Urinary bladder (tissue), 4 donors: Measurements from ENCODE around the gene FOXP4. TPM values are rescaled to one million over a fixed set of nuclear protein-coding genes. Genes with fewer than 3 reads are reported as not detected.

Source experiments
- DNase-seq: peaks from one replicate; pipeline ENCODE4 v3.0.0-alpha.2; 2015; ENCODE audit errors: extremely low spot score
- H3K27ac ChIP-seq: one replicate; pipeline ENCODE4 v1.5.1; 2013; ENCODE audit warnings: low read depth, mild to moderate bottlenecking, moderate library complexity
- H3K36me3 ChIP-seq: one replicate; pipeline ENCODE4 v1.6.1; 2013; ENCODE audit warnings: mild to moderate bottlenecking, moderate library complexity; ENCODE audit not compliant: insufficient read depth
- H3K4me1 ChIP-seq: one replicate; pipeline ENCODE4 v1.6.1; 2013; ENCODE audit warnings: mild to moderate bottlenecking, moderate library complexity; ENCODE audit not compliant: insufficient read depth
- H3K4me3 ChIP-seq: one replicate; pipeline ENCODE4 v1.5.1; 2013; ENCODE audit warnings: low read depth, low read length
- WGBS: extraction: QIAGEN DNeasy Blood & Tissue Kit; methylation state at CpG from one replicate; pipeline ENCODE4 v1.1.7; 2013; 5-methylcytosine and 5-hydroxymethylcytosine counted together
- polyA plus RNA-seq: library from polyadenylated mRNA; stranded (reverse); fragments of 200-250 nt; gene quantifications from one replicate; pipeline ENCODE4 v1.2.3, GENCODE V29; 2013
- total RNA-seq: library from RNA; depleted of rRNA; stranded (reverse); fragments of >200 nt; gene quantifications from one replicate; pipeline ENCODE4 v1.2.3, GENCODE V29; 2014
- donor health status: healthy with polysubstance abuse.
- donor health status: healthy.

Gene FOXP4
- total and polyA plus RNA-seq, 2 donors, result 1.6 to 18.0 TPM

DNA sequence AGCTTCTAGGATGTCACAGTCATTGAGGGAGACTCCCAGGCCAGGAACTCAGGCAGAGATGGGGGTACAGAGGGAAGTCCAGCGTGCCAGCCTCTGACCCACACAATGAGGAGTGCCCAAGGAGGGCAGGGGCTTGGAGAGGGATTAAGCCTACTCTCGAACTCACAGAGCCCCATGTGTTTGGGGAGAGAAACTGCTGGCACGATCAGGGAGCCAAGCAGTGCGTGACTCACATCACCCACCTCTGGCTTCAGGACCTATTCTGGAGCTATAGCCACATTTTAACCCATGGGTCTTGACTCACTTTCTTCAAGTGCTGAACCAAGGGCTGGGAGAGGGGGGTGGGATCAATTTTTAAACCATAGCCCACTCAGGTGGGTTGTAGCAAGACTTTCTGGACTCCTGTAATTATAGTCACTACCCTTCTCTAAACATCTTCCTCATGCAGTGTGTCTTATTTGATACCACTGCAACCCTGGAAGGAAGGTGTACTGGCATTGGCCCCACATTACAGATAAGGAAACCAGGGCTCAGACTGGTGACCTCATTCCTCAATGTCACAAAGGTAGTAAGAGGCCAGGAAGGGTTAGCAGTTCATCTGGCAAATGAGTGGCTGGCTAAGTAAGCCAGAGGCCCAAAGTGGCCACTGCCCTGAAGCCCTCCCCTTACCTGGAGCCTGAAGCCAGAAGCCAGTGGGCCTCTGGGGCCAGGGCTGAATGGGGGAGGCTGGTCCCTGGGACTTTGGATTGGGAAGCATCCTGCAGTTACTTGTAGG is 12.0 kb downstream of the FOXP4 start:
- H3K4me3 ChIP-seq, result no peak overlapping the region
- no peak for DNase-seq
- H3K27ac ChIP-seq, result no peak overlapping the region
- H3K36me3 ChIP-seq, result no peaks in the 10 kb centered on the region
- WGBS, result 98% methylated on average over 4 of the region's 4 CpGs
- H3K4me1 ChIP-seq, result peaks cover 3% of the 10 kb centered on the region

DNA sequence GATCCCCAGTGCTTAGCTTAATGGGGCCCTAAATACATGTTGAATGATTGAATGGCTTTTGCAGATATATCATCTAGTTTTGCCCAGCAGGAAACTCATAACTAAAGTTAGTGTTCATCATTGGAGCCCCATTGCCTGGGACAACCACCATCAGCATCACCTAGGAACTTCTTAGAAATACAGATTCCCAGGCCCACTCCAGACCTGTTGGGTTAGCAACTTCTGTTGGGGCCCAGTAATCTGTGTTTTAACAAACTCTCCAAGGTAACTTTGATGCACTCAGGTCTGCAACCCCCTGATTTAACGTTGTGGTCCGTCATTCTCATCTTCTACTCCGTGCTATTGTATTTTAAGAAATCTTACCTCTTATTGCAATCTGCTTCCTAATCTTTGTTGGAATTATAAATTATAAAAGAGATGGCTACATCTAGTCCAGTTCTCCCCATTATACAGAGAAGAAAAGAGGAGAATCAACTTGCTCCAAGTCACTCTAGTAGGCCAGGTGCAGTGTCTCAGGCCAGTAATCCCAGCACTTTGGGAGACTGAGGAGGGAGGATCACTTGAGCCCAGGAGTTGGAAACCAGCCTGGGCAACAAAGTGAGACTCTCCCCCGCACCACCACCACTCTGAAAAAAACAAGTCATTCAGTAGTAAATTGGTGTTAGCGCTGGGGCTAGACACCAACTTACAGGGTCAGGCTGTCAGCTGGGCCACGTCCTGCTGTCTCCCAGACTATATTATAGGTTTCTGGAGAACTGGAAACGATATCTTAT is 13.7 kb downstream of the FOXP4 start:
- 78% methylated on average over 7 of the region's 7 CpGs for WGBS
- no peak overlapping the region for H3K27ac ChIP-seq
- H3K36me3 ChIP-seq, result no peaks in the 10 kb centered on the region
- H3K4me3 ChIP-seq, result peak overlapping the region; percentile 58
- peaks cover 3% of the 10 kb centered on the region for H3K4me1 ChIP-seq
- no peak for DNase-seq

DNA sequence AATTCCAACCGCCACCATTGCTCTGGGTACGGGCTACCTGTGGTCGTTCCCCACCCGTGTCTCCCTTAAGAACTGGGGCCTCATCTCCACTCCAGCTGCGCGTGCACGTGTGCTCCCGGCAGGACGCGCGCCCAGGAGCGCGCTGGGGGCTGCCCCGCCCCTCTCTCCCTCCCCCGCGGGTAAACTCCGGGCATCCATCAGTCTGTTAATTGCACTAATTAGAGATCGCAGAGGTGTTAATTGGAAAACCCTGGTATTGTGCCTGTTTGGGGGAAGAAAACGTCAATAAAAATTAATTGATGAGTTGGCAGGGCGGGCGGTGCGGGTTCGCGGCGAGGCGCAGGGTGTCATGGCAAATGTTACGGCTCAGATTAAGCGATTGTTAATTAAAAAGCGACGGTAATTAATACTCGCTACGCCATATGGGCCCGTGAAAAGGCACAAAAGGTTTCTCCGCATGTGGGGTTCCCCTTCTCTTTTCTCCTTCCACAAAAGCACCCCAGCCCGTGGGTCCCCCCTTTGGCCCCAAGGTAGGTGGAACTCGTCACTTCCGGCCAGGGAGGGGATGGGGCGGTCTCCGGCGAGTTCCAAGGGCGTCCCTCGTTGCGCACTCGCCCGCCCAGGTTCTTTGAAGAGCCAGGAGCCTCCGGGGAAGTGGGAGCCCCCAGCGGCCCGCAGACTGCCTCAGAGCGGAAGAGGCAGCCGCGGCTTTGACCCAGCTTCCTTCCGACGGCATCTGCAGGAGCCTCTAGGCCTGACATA is 14.4 kb downstream of the FOXP4 start:
- Histone ChIP-seq H3K4me1 (peaks cover 3% of the 10 kb centered on the region), H3K36me3 (no peaks in the 10 kb centered on the region), H3K27ac (no peak overlapping the region), H3K4me3 (peak overlapping the region; percentile 58)
- DNase-seq, result no peak
- 33% methylated on average over 53 of the region's 53 CpGs for WGBS

DNA sequence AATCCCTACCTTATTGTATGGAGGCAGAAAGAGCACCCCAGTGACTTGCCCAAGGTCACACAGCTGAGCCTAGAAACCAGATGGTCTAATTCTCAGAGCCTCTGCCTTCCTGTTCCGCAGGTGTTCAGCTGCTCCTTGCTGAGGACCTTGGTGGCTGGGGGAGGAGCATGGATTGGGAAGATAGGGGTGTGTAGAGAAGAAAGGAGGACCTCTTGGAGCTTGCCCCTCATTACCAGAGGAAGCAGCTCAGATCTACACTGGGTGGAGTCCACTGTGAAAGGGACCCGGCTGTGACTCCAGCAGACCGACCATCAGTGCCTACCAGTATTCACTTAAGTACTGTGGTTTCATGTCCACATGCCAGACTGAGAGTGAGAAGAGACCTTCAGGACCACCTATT is 15.2 kb downstream of the FOXP4 start:
- no peak for DNase-seq
- Histone ChIP-seq H3K4me3 (no peak overlapping the region), H3K4me1 (peaks cover 3% of the 10 kb centered on the region), H3K27ac (no peak overlapping the region), H3K36me3 (no peaks in the 10 kb centered on the region)
- WGBS, result 95% methylated on average over 3 of the region's 3 CpGs

DNA sequence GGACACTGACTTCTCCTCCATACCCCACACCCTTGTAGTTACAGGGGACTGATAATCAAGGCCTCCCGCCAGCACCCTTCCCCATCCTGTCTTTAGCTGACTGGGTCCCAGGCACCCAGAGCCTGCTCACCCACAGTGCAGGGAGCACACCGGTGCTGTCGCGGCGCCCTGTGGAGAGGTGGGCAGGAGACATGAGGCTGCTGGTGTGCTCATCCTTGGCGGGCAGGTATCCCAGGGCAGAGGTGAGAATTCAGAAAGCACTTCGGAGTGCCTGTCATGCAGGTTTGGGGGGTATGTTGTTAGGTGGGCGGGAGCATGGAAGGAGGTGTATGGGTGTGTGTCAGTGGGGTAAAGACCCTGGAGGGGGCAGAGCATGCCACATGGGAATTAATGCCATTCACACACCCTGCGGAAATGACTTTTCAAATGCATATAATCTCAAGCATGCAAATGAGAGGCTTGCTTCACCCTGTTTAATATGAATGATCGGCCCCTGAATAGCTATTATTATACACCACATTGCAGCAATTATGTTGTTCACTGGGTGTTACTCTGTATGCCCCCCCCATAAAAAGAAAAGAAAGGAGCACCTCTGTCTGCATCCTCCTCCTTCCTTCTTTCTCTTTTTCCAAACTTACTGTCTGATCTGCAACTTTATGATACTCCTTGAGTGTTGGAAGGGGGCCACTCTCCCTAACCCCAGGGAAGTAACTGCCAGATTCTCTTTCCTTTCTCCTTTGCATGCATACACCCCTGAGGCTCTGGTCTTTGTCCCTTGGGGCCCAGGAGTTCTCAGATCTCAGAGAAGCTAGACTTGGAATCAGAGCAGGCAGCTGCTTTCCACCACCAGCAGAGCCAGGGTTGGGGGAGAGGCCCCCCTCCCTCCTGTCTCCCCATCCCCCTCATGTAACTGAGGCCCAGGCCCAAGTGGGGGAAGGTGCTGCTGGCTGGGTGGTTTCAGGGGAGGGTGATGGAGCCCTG is 16.0 kb downstream of the FOXP4 start:
- Histone ChIP-seq H3K4me1 (peaks cover 3% of the 10 kb centered on the region), H3K4me3 (no peak overlapping the region), H3K27ac (no peak overlapping the region), H3K36me3 (no peaks in the 10 kb centered on the region)
- DNase-seq, result no peak
- WGBS, result 93% methylated on average over 10 of the region's 10 CpGs

DNA sequence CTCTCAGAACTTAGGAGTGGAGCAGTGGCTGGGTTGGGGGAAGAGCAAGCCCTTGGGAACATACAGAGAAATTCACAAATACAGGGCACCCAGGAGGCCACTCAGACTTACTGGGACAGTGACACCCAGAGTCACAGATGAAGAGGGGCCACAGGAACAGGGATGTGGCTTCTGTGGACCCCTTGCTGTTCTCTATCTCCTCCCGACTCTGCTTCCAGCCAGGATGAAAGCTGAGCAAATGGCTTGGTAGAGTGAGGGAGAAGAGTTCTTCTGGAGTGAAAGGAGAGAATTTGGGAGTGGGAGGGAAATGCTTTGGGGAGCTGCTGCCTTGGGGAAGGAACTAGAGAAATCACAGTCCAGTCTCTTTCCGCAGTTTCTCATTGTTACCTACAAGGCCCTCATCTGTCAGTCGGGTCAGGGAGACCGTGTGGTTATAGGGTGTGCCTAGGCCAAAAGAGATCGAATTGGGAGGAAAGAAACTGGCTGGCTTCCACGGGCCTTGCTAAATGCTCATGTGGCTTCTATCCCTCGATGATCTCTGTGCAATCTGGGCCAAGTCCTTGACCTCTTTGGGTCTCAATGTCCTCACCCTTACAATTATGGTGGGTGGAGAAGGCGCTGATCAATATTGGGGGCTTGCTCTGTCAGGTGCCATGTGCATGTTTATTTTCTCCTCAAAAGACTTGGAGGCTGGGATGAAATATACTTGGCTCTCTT is 17.0 kb downstream of the FOXP4 start:
- Histone ChIP-seq H3K36me3 (no peaks in the 10 kb centered on the region), H3K27ac (no peak overlapping the region), H3K4me1 (peaks cover 3% of the 10 kb centered on the region), H3K4me3 (no peak overlapping the region)
- WGBS, result 76% methylated on average over 8 of the region's 8 CpGs
- no peak for DNase-seq

DNA sequence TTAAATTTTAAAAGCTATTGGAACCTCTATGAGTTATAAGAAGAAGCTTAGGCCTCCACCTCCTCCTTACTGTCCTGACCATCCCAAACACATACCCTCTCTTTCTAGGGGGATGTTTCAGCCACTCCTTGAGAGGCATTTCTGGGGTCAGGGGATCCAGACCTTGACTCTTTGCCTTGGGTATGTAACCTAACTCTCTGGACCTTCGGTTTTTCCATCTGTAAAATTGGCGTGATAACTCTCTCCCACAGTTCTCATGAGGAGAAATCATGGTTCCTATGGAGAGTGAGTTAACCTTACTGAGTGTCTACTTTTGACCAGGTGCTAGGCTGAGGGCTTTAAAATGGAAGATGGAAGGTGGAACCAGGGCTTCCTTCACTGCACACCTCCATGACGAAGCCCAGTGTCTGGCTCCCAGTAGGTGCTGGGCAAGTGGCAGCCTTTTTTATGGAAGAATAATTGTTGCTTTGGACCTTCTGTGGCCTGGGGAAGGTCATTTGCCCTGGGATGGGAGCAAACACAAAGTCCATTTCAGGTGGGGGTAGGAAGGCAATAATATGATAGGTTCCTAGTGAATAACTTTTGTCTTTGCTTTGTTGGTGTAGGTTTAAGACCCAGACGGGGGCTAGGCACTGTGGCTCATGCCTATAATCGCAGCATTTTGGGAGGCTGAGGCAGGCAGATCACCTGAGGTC is 18.4 kb downstream of the FOXP4 start:
- Histone ChIP-seq H3K36me3 (no peaks in the 10 kb centered on the region), H3K4me1 (peaks cover 3% of the 10 kb centered on the region), H3K27ac (no peak overlapping the region), H3K4me3 (no peak overlapping the region)
- 98% methylated on average over 5 of the region's 5 CpGs for WGBS
- no peak for DNase-seq

DNA sequence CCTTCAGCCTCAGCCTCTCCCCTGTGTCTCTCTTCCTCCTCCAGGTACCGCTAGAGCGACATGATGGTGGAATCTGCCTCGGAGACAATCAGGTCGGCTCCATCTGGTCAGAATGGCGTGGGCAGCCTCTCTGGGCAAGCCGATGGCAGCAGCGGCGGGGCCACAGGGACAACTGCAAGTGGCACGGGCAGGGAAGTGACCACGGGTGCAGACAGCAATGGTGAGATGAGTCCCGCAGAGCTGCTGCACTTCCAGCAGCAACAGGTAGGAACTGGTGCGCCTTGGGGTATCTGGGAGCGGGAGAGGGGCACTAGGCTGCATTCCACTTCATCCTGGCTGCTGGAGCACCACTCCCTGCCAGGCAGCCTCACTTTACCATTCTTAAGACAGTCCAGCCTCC is 19.5 kb downstream of the FOXP4 start:
- H3K27ac ChIP-seq, result no peak overlapping the region
- no peaks in the 10 kb centered on the region for H3K4me1 ChIP-seq
- 94% methylated on average over 13 of the region's 13 CpGs for WGBS
- H3K36me3 ChIP-seq, result no peaks in the 10 kb centered on the region
- no peak for DNase-seq
- H3K4me3 ChIP-seq, result no peak overlapping the region

DNA sequence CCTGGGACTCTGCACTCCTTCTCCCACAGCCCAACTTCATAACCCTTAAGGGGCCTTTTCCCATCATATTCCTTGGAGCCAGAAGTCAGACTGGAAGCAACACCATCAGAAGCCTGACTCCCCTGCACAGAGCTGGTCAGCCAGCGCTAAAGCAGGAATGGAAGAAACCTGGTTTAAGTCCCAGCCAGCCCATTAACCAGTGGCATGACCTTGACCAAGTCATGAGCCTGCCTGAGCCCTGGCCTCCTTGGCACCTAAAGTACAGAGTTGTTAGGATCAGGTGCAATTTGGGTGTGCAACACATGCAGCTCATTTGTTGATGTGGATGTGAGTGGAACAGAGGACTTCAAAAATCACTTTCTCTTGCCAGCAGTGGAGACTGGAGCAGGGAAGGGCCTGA is 20.8 kb downstream of the FOXP4 start:
- 100% methylated on average over 1 of the region's 1 CpG for WGBS
- H3K4me1 ChIP-seq, result no peaks in the 10 kb centered on the region
- DNase-seq, result no peak

DNA sequence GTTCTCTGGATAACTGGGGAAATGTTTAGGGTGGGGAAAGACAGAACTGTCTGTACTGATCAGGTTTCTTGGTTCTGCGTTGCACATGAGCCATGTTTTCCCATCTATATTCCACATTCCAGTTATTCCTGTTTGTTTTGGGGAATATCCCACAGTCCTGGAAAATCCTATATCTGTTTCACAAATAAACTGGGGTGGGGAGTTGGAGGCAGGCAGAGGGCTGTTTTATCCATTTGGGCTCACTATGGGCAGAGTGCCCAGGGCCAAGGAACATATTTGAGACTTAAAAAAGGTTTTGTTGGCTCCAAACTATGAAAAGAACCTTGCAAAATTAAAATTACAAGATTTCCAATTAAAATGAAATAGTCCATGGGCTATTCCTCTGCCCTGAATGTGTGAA is 21.5 kb downstream of the FOXP4 start:
- Histone ChIP-seq H3K4me1 (no peaks in the 10 kb centered on the region), H3K4me3 (no peak overlapping the region), H3K27ac (no peak overlapping the region), H3K36me3 (no peaks in the 10 kb centered on the region)
- WGBS, result 93% methylated on average over 1 of the region's 1 CpG
- DNase-seq, result no peak

More for the DNA sequence above, 20.8 kb downstream of the FOXP4 start:
- H3K36me3 ChIP-seq, result no peaks in the 10 kb centered on the region
- no peak overlapping the region for H3K27ac ChIP-seq
- no peak overlapping the region for H3K4me3 ChIP-seq

DNA sequence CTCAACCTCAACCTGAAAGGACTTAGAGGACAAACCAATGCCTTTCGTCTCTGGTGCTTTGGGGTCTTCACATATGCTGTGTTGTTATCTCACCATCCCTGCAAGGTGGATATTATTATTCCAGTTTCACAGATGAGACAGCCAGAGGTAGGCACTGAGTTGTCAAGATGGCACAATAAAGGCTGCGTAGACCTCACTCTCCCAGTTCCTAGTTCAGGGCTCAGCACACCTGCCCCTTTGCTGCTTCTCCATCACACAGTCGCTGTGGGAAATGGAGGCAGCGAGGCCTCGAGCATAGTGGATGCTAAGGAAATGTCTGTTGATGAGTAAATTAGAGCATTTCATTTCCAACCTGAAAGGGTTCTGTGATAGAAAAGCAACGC is 22.0 kb downstream of the FOXP4 start:
- DNase-seq, result no peak
- Histone ChIP-seq H3K27ac (no peak overlapping the region), H3K4me3 (no peak overlapping the region), H3K4me1 (no peaks in the 10 kb centered on the region), H3K36me3 (no peaks in the 10 kb centered on the region)
- 94% methylated on average over 6 of the region's 6 CpGs for WGBS
